HepG2 (cell line): ENCODE results near the gene SEPTIN2. TPM values are rescaled to one million over a fixed set of nuclear protein-coding genes. Genes with fewer than 3 reads are reported as not detected.
A peak's percentile ranks its signal among the peaks of the same experiment; 100 is the strongest.

Experiments used
- ATAC-seq: fragments of 200-7000 bp; cut with Tn5 transposase; 3 replicates; pipeline ENCODE4 v1.9.1; 2020; ENCODE audit warnings: mild to moderate bottlenecking, moderate library complexity
- BruUV-seq: library from RNA; stranded (reverse); fragments of 400-500 nt; replicated peaks from 2 replicates; lab custom pipeline; 2021; lab: Mats Ljungman, UMichigan
- CTCF ChIA-PET: fragments of 300-600 bp; formaldehyde crosslinking; extraction: SDS; loops from one replicate; lab custom pipeline; 2021; ENCODE audit warnings: low total read pairs, inconsistent platforms, low intra/inter-chr PET ratio; lab: Yijun Ruan, JAX
- POLR2A ChIA-PET: fragments of 350-600 bp; sonication (Branson Sonifier 250); formaldehyde crosslinking; loops from one replicate; lab custom pipeline; 2020; ENCODE audit warnings: antibody characterized with exemption, inconsistent platforms; lab: Yijun Ruan, JAX
- DNase-seq: peaks from one replicate; pipeline ENCODE4 v3.0.0-alpha.2; 2015; ENCODE audit warnings: low spot score
- FAIRE-seq: peaks from 3 replicates; lab custom pipeline; 2011; peaks lifted over from hg19 to GRCh38; lab: Jason Lieb, UNC
- H2AFZ ChIP-seq: one replicate; pipeline ENCODE4 v1.6.1; 2011; ENCODE audit warnings: low read length, inconsistent platforms
- H3K27ac ChIP-seq: fragments of 300-600 bp; 3 replicates; pipeline ENCODE4 v1.8.0; 2011; ENCODE audit warnings: mixed run types, mild to moderate bottlenecking, mixed read lengths, low read length, inconsistent platforms; ENCODE audit not compliant: insufficient read depth; ENCODE audit errors: extremely low read length
- H3K27me3 ChIP-seq, 2 experiments: fragments of 200-600 bp in 1 of 2; 2 replicates in 1 of 2; 3 replicates in 1 of 2; pipeline versions ENCODE4 v1.6.0 to v1.8.0; 2011; ENCODE audit warnings: low read length in 2 of 2, mild to moderate bottlenecking in 2 of 2, moderate library complexity in 2 of 2, inconsistent platforms in 1 of 2; ENCODE audit not compliant: insufficient read depth in 2 of 2, control insufficient read depth in 1 of 2
- H3K36me3 ChIP-seq, 2 experiments: fragments of 200-600 bp in 1 of 2; replicated peaks in 1 of 2; 2 replicates in 1 of 2; 3 replicates in 1 of 2; pipeline versions ENCODE4 v1.5.1 to v1.8.0; 2011; ENCODE audit warnings: low read length in 2 of 2, inconsistent platforms in 1 of 2; ENCODE audit not compliant: insufficient read depth in 2 of 2, control insufficient read depth in 1 of 2
- H3K4me1 ChIP-seq: 2 replicates; pipeline ENCODE4 v1.5.1; 2012; ENCODE audit warnings: low read length, inconsistent platforms; ENCODE audit not compliant: insufficient read depth
- H3K4me2 ChIP-seq: 2 replicates; pipeline ENCODE4 v1.6.0; 2011; ENCODE audit warnings: low read depth, low read length, inconsistent platforms
- H3K4me3 ChIP-seq, 3 experiments: fragments of 200-600 bp in 1 of 3; sonication (generic), shearing (Covaris generic) in 1 of 3; replicated peaks in 1 of 3; 2 replicates each; pipeline ENCODE4 v1.5.1; 2011 to 2016; ENCODE audit warnings: low read length in 3 of 3, inconsistent platforms in 2 of 3, low read depth in 2 of 3, mild to moderate bottlenecking in 2 of 3, control low read depth in 1 of 3, mixed read lengths in 1 of 3; ENCODE audit not compliant: insufficient read depth in 1 of 3
- H3K79me2 ChIP-seq: one replicate; pipeline ENCODE4 v1.6.1; 2011; ENCODE audit warnings: low read length, inconsistent platforms; ENCODE audit not compliant: insufficient read depth
- H3K9ac ChIP-seq: 2 replicates; pipeline ENCODE4 v1.6.0; 2011; ENCODE audit warnings: mild to moderate bottlenecking, low read depth, low read length, inconsistent platforms; ENCODE audit not compliant: insufficient read depth
- H3K9me3 ChIP-seq: 2 replicates; pipeline ENCODE4 v1.5.1; 2012; ENCODE audit warnings: mild to moderate bottlenecking, low read length
- H4K20me1 ChIP-seq: 2 replicates; pipeline ENCODE4 v1.6.0; 2011; ENCODE audit warnings: inconsistent platforms, mild to moderate bottlenecking, low read length, moderate library complexity; ENCODE audit not compliant: insufficient read depth
- E2F5 ChIP-seq: sonication (generic); formaldehyde crosslinking; conservative IDR thresholded peaks from 2 replicates; pipeline ENCODE4 v1.4.0; 2020; ENCODE audit warnings: missing genetic modification reagents
- FOXK2 ChIP-seq: fragments of 450-650 bp; IDR thresholded peaks from 2 replicates; pipeline ENCODE4 v1.6.1; 2016
- PLRG1 ChIP-seq: fragments of 450-650 bp; conservative IDR thresholded peaks from 2 replicates; pipeline ENCODE4 v1.6.1; 2016
- RBAK ChIP-seq: sonication (generic); formaldehyde crosslinking; IDR thresholded peaks from 2 replicates; pipeline ENCODE4 v1.5.1; 2020; ENCODE audit warnings: mild to moderate bottlenecking, missing genetic modification reagents
- ZBTB43 ChIP-seq: sonication (generic); formaldehyde crosslinking; conservative IDR thresholded peaks from 2 replicates; pipeline ENCODE4 v1.4.0; 2020; ENCODE audit warnings: missing genetic modification reagents
- ZNF589 ChIP-seq: sonication (generic); formaldehyde crosslinking; conservative IDR thresholded peaks from 2 replicates; pipeline ENCODE4 v1.8.0; 2022; ENCODE audit warnings: mild to moderate bottlenecking, moderate library complexity, missing genetic modification reagents
- WGBS: methylation state at CpG from one replicate; pipeline ENCODE4 v1.1.6; 2017; ENCODE audit warnings: low lambda C conversion rate; 5-methylcytosine and 5-hydroxymethylcytosine counted together
- in situ Hi-C: cut with HindIII; loops from 2 replicates; pipeline ENCODE4 v1.10.0; 2017; ENCODE audit warnings: low pct_unique_long_range_greater_than_20kb; ENCODE audit not compliant: extremely low pct_ligation_motif_present
- intact Hi-C: fragments of 100-400 bp; cut with micrococcal nuclease; formaldehyde crosslinking; loops from one replicate; pipeline ENCODE4 v1.10.0; 2022; ENCODE audit not compliant: unreplicated experiment
- polyA plus RNA-seq, 8 experiments: library from polyadenylated mRNA; depleted of rRNA in 3 of 8; stranded (reverse) in 7 of 8; unstranded in 1 of 8; fragments of >200 nt; fragmentation: Illumina TruSeq in 4 of 8; extraction: Trizol in 4 of 8; gene quantifications; 2 replicates each; pipeline versions ENCODE4 v1.2.1 to v1.2.3, GENCODE V29; 2011 to 2016; ENCODE audit warnings: low read depth in 4 of 8, missing spikeins in 1 of 8, mixed read lengths in 1 of 8; ENCODE audit not compliant: insufficient read depth in 1 of 8
- total RNA-seq, 5 experiments: library from RNA; depleted of rRNA; stranded (reverse); fragments of >200 nt; fragmentation: Illumina TruSeq; extraction: Trizol; gene quantifications; 2 replicates each; pipeline ENCODE4 v1.2.3, GENCODE V29; 2016; ENCODE audit warnings: low read depth in 1 of 5

Gene SEPTIN2
- total and polyA plus RNA-seq, 2 of the 13 experiments (the other 11 are each of a cell fraction or from before 2014, with no cell fraction given) = 493 to 733 TPM

- ATAC-seq = no peak
- H3K9me3 ChIP-seq = no peaks in the 10 kb centered on the region
- peaks cover 95% of the 10 kb centered on the region for H3K79me2 ChIP-seq
- ChIA-PET POLR2A (no interaction called here), CTCF (no interaction called here)
- in situ Hi-C loops = no loop called here
- H4K20me1 ChIP-seq = peaks cover 11% of the 10 kb centered on the region
- peak overlapping the region; percentile 28 for H3K27ac ChIP-seq
- 98% methylated on average over 4 of the region's 4 CpGs for WGBS
- no peak for DNase-seq
- intact Hi-C loops = no loop called here
- no peak overlapping the region for H2AFZ ChIP-seq
- no peak overlapping the region for H3K4me2 ChIP-seq
- no peak overlapping the region for H3K9ac ChIP-seq
- no peaks in the 10 kb centered on the region for H3K27me3 ChIP-seq
- no peak overlapping the region for H3K4me3 ChIP-seq
- H3K4me1 ChIP-seq = peaks cover 58% of the 10 kb centered on the region
- FAIRE-seq = no peak
- no TSS peak for BruUV-seq
- TF ChIP-seq ZBTB43 (CRISPR knock-in tag) (no peak), FOXK2 (no peak), PLRG1 (no peak), ZNF589 (CRISPR knock-in tag) (no peak)
- no peaks in the 10 kb centered on the region; a peak in 2 of 5 replicates for H3K36me3 ChIP-seq
Measured at GRCh38 chr2:241280291-241280690, 35.4 kb upstream of the SEPTIN2 start.

- BruUV-seq = no TSS peak
- H3K36me3 ChIP-seq = no peaks in the 10 kb centered on the region; a peak in 2 of 5 replicates
- no peak overlapping the region for H3K9ac ChIP-seq
- H3K27ac ChIP-seq = peak overlapping the region; percentile 0
- 72% methylated on average over 5 of the region's 5 CpGs for WGBS
- H3K79me2 ChIP-seq = peaks cover 95% of the 10 kb centered on the region
- ATAC-seq = no peak
- peaks cover 11% of the 10 kb centered on the region for H4K20me1 ChIP-seq
- TF ChIP-seq RBAK (CRISPR knock-in tag) (no peak), E2F5 (CRISPR knock-in tag) (no peak)
- TF ChIP-seq, all 625 proteins: peak for 0
- Histone ChIP-seq H2AFZ (no peak overlapping the region), H3K9me3 (no peaks in the 10 kb centered on the region), H3K27me3 (no peaks in the 10 kb centered on the region), H3K4me3 (no peak overlapping the region), H3K4me1 (peaks cover 68% of the 10 kb centered on the region), H3K4me2 (no peak overlapping the region)
- FAIRE-seq (no peak), DNase-seq (no peak)
- POLR2A ChIA-PET = interaction anchor here (0.8 to 5.5 kb wide), 2 partner anchors 11 to 32 kb away, joined by 3 to 24 read pairs; partner anchors contain the start of gene HDLBP
- in situ Hi-C loops = no loop called here
- CTCF ChIA-PET = no interaction called here
- intact Hi-C loops = no loop called here
Measured at GRCh38 chr2:241282555-241282954, 33.2 kb upstream of the SEPTIN2 start.
